Measurements from ENCODE around the gene CNTNAP3.
"Not testable (repeated sequence)": the region's sequence is repeated elsewhere in the genome, so short reads cannot be mapped to it uniquely, and the experiment has no call there.

The CNTNAP3 gene

GRCh38 chr9:39067683-39068082 lies 220.3 kb downstream of the CNTNAP3 start:
- not testable (repeated sequence) for DNase-seq

- not testable (repeated sequence) for DNase-seq
Measured at GRCh38 chr9:39062966-39063365, 225.0 kb downstream of the CNTNAP3 start.

- DNase-seq: not testable (repeated sequence)
Measured at GRCh38 chr9:39054453-39054852, 233.5 kb downstream of the CNTNAP3 start.

- DNase-seq: not testable (repeated sequence)
Measured at GRCh38 chr9:39046833-39047232, 241.1 kb downstream of the CNTNAP3 start.

- DNase-seq: not testable (repeated sequence)
Measured at GRCh38 chr9:39042352-39042803, 245.6 kb downstream of the CNTNAP3 start.

GRCh38 chr9:39041774-39042173 lies 246.2 kb downstream of the CNTNAP3 start:
- not testable (repeated sequence) for DNase-seq

- not testable (repeated sequence) for DNase-seq
Measured at GRCh38 chr9:39039148-39039547, 248.8 kb downstream of the CNTNAP3 start.

GRCh38 chr9:39038221-39038620 lies 249.7 kb downstream of the CNTNAP3 start:
- not testable (repeated sequence) for DNase-seq

- DNase-seq: not testable (repeated sequence)
Measured at GRCh38 chr9:39033849-39034248, 254.1 kb downstream of the CNTNAP3 start.

- DNase-seq: not testable (repeated sequence)
Measured at GRCh38 chr9:39030204-39031019, 257.6 kb downstream of the CNTNAP3 start.

- not testable (repeated sequence) for DNase-seq
Measured at GRCh38 chr9:39028855-39029254, 259.1 kb downstream of the CNTNAP3 start.

GRCh38 chr9:39028168-39028567 lies 259.8 kb downstream of the CNTNAP3 start:
- not testable (repeated sequence) for DNase-seq

- DNase-seq: not testable (repeated sequence)
Measured at GRCh38 chr9:39025911-39026588, 261.9 kb downstream of the CNTNAP3 start.
